WTC11 (cell line): ENCODE measurements around the gene C12orf56. TPM values are rescaled to one million over a fixed set of nuclear protein-coding genes. Genes with fewer than 3 reads are reported as not detected.

Experiments used
- ATAC-seq: fragments of 200-7000 bp; cut with Tn5 transposase; 2 replicates; pipeline ENCODE4 v1.10.0; 2021; ENCODE audit warnings: mild to moderate bottlenecking, moderate library complexity
- CTCF ChIA-PET: fragments of 300-600 bp; sonication (Branson Sonifier 250); formaldehyde crosslinking; loops from one replicate; lab custom pipeline; 2021; ENCODE audit warnings: antibody characterized with exemption; lab: Charles Lee
- POLR2A ChIA-PET: fragments of 350-600 bp; sonication (Branson Sonifier 250); formaldehyde crosslinking; loops from one replicate; lab custom pipeline; 2021; ENCODE audit warnings: antibody characterized with exemption; lab: Charles Lee
- DNase-seq: peaks from one replicate; pipeline ENCODE4 v3.0.0; 2021; ENCODE audit warnings: low spot score
- H3K27ac Mint-ChIP-seq: 2 replicates; pipeline ENCODE4 v1.8.0; 2021; ENCODE audit warnings: mixed read lengths
- H3K27me3 Mint-ChIP-seq: 2 replicates; pipeline ENCODE4 v1.8.0; 2021; ENCODE audit warnings: low read depth, mild to moderate bottlenecking, moderate library complexity, mixed read lengths
- H3K36me3 Mint-ChIP-seq: 2 replicates; pipeline ENCODE4 v1.8.0; 2021; ENCODE audit warnings: mixed read lengths
- H3K4me1 Mint-ChIP-seq: 2 replicates; pipeline ENCODE4 v1.8.0; 2022; ENCODE audit warnings: mixed read lengths
- H3K4me3 Mint-ChIP-seq: 2 replicates; pipeline ENCODE4 v1.8.0; 2021; ENCODE audit warnings: mild to moderate bottlenecking, moderate library complexity, mixed read lengths
- H3K9me3 Mint-ChIP-seq: 2 replicates; pipeline ENCODE4 v1.8.0; 2021; ENCODE audit warnings: mixed read lengths
- CREM ChIP-seq: sonication (generic); formaldehyde crosslinking; IDR thresholded peaks from 2 replicates; pipeline ENCODE4 v1.8.1; 2022; ENCODE audit warnings: mild to moderate bottlenecking, missing genetic modification reagents, moderate library complexity
- ESRRA ChIP-seq: sonication (generic); formaldehyde crosslinking; IDR thresholded peaks from 2 replicates; pipeline ENCODE4 v1.8.1; 2022; ENCODE audit warnings: mild to moderate bottlenecking, missing genetic modification reagents, borderline replicate concordance
- ETV6 ChIP-seq: sonication (generic); formaldehyde crosslinking; IDR thresholded peaks from 2 replicates; pipeline ENCODE4 v1.8.1; 2022; ENCODE audit warnings: mild to moderate bottlenecking, missing genetic modification reagents
- FOXJ3 ChIP-seq: sonication (generic); formaldehyde crosslinking; IDR thresholded peaks from 2 replicates; pipeline ENCODE4 v1.9.0; 2021; ENCODE audit warnings: missing genetic modification reagents, mild to moderate bottlenecking, borderline replicate concordance
- FOXP1 ChIP-seq: sonication (generic); formaldehyde crosslinking; IDR thresholded peaks from 2 replicates; pipeline ENCODE4 v1.8.0; 2022; ENCODE audit warnings: missing genetic modification reagents, mild to moderate bottlenecking, moderate library complexity, borderline replicate concordance
- HMGA2 ChIP-seq: fragments of 250-450 bp; sonication (Bioruptor Pico); IDR thresholded peaks from 2 replicates; pipeline ENCODE4 v1.4.0; 2021; ENCODE audit warnings: mild to moderate bottlenecking, moderate library complexity
- JAZF1 ChIP-seq: fragments of 250-450 bp; sonication (Bioruptor Pico); IDR thresholded peaks from 2 replicates; pipeline ENCODE4 v1.9.0; 2021; ENCODE audit warnings: moderate library complexity, mild to moderate bottlenecking, inconsistent platforms
- JUN ChIP-seq: sonication (generic); formaldehyde crosslinking; IDR thresholded peaks from 2 replicates; pipeline ENCODE4 v1.8.0; 2023; ENCODE audit warnings: mild to moderate bottlenecking, missing genetic modification reagents
- MXD4 ChIP-seq: fragments of 250-450 bp; sonication (Bioruptor Pico); IDR thresholded peaks from 2 replicates; pipeline ENCODE4 v1.8.0; 2021; ENCODE audit warnings: mild to moderate bottlenecking, moderate library complexity, borderline replicate concordance
- NFE2L1 ChIP-seq: sonication (generic); formaldehyde crosslinking; IDR thresholded peaks from 2 replicates; pipeline ENCODE4 v1.8.1; 2023; ENCODE audit warnings: missing genetic modification reagents
- NR1H2 ChIP-seq: sonication (generic); formaldehyde crosslinking; IDR thresholded peaks from 2 replicates; pipeline ENCODE4 v1.9.0; 2021; ENCODE audit warnings: mild to moderate bottlenecking, moderate library complexity, missing genetic modification reagents
- RELA ChIP-seq: sonication (generic); formaldehyde crosslinking; IDR thresholded peaks from 2 replicates; pipeline ENCODE4 v1.8.1; 2022; ENCODE audit warnings: missing genetic modification reagents, mild to moderate bottlenecking, borderline replicate concordance
- TCF7 ChIP-seq: sonication (generic); formaldehyde crosslinking; IDR thresholded peaks from 2 replicates; pipeline ENCODE4 v1.8.0; 2022; ENCODE audit warnings: mild to moderate bottlenecking, low read depth, missing genetic modification reagents, moderate library complexity
- TEAD4 ChIP-seq: sonication (generic); formaldehyde crosslinking; IDR thresholded peaks from 2 replicates; pipeline ENCODE4 v1.8.0; 2022; ENCODE audit warnings: mild to moderate bottlenecking, missing genetic modification reagents
- ZBTB21 ChIP-seq: sonication (generic); formaldehyde crosslinking; IDR thresholded peaks from 2 replicates; pipeline ENCODE4 v1.8.1; 2023; ENCODE audit warnings: mild to moderate bottlenecking, missing genetic modification reagents, borderline replicate concordance
- ZNF121 ChIP-seq: sonication (generic); formaldehyde crosslinking; IDR thresholded peaks from 2 replicates; pipeline ENCODE4 v1.8.0; 2023; ENCODE audit warnings: missing genetic modification reagents
- ZNF219 ChIP-seq: sonication (generic); formaldehyde crosslinking; IDR thresholded peaks from 2 replicates; pipeline ENCODE4 v1.8.0; 2023; ENCODE audit warnings: missing genetic modification reagents, mild to moderate bottlenecking, borderline replicate concordance
- ZNF263 ChIP-seq: sonication (generic); formaldehyde crosslinking; IDR thresholded peaks from 2 replicates; pipeline ENCODE4 v1.8.1; 2022; ENCODE audit warnings: low read depth, mild to moderate bottlenecking, moderate library complexity, missing genetic modification reagents
- ZNF671 ChIP-seq: fragments of 250-450 bp; sonication (Bioruptor Pico); IDR thresholded peaks from 2 replicates; pipeline ENCODE4 v1.8.0; 2021; ENCODE audit warnings: mild to moderate bottlenecking
- total RNA-seq: library from RNA; stranded (reverse); gene quantifications from 3 replicates; pipeline ENCODE4 v1.2.3, GENCODE V29; 2021
- TF ChIP-seq, protein P1 (sequence below): fragments of 200-600 bp; IDR thresholded peaks from 2 replicates; pipeline ENCODE4 v1.8.0; 2022; ENCODE audit warnings: antibody characterized with exemption
- TF ChIP-seq, protein P2 (sequence below): sonication (generic); formaldehyde crosslinking; IDR thresholded peaks from 2 replicates; pipeline ENCODE4 v1.8.1; 2022; ENCODE audit warnings: low read depth, mild to moderate bottlenecking, moderate library complexity, missing genetic modification reagents, borderline replicate concordance
- TF ChIP-seq, protein P3 (sequence below): sonication (generic); formaldehyde crosslinking; IDR thresholded peaks from 2 replicates; pipeline ENCODE4 v1.8.1; 2023; ENCODE audit warnings: mild to moderate bottlenecking, missing genetic modification reagents
- TF ChIP-seq, protein P4 (sequence below): fragments of 250-450 bp; sonication (Bioruptor Pico); IDR thresholded peaks from 2 replicates; pipeline ENCODE4 v1.9.0; 2021; ENCODE audit warnings: mild to moderate bottlenecking, borderline replicate concordance
- TF ChIP-seq, protein P5 (sequence below): fragments of 250-450 bp; sonication (Bioruptor Pico); IDR thresholded peaks from 2 replicates; pipeline ENCODE4 v1.9.0; 2021; ENCODE audit warnings: mild to moderate bottlenecking
- TF ChIP-seq, protein P6 (sequence below): sonication (generic); formaldehyde crosslinking; IDR thresholded peaks from 2 replicates; pipeline ENCODE4 v1.8.0; 2022; ENCODE audit warnings: mild to moderate bottlenecking, missing genetic modification reagents
- TF ChIP-seq, protein P7 (sequence below): sonication (generic); formaldehyde crosslinking; IDR thresholded peaks from 2 replicates; pipeline ENCODE4 v1.8.1; 2022; ENCODE audit warnings: mild to moderate bottlenecking, missing genetic modification reagents, moderate library complexity, borderline replicate concordance
- TF ChIP-seq, protein P8 (sequence below): sonication (generic); formaldehyde crosslinking; IDR thresholded peaks from 2 replicates; pipeline ENCODE4 v1.8.1; 2023; ENCODE audit warnings: mild to moderate bottlenecking, missing genetic modification reagents, moderate library complexity

Gene C12orf56
- total RNA-seq, 1 experiment from 2014 or later, result 2.5 TPM

DNA sequence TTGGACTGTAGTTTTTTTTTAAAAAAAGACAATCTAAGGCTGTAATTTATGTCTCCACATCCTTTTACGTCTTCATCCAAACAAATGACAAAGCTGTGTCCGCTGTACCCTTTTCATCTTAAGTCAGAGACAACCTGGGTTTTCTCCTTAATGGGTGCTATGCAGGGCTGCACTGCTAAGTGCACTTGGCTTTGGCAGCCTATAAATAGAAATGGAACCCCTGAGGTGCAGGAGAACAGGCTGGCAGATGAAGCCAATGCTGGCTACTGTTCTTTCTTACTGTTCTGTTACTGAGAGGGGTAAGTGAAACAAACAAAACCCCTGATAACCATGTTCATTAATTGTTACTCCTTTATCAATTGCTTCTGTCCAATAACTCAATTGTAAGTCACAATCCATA, 121.4 kb downstream of the C12orf56 start:
- no peak for DNase-seq
- no peak overlapping the region for H3K4me3 Mint-ChIP-seq
- H3K27me3 Mint-ChIP-seq, result no peaks in the 10 kb centered on the region
- peaks cover 6% of the 10 kb centered on the region for H3K4me1 Mint-ChIP-seq
- no peak overlapping the region for H3K27ac Mint-ChIP-seq
- TF ChIP-seq ZBTB21 (no peak), FOXJ3 (CRISPR knock-in tag) (no peak), ZNF121 (CRISPR knock-in tag) (no peak), ZNF263 (no peak), FOXP1 (CRISPR knock-in tag) (no peak), JUN (no peak), JAZF1 (CRISPR knock-in tag) (no peak), HMGA2 (no peak), ETV6 (no peak)
- TF ChIP-seq, protein P1, sequence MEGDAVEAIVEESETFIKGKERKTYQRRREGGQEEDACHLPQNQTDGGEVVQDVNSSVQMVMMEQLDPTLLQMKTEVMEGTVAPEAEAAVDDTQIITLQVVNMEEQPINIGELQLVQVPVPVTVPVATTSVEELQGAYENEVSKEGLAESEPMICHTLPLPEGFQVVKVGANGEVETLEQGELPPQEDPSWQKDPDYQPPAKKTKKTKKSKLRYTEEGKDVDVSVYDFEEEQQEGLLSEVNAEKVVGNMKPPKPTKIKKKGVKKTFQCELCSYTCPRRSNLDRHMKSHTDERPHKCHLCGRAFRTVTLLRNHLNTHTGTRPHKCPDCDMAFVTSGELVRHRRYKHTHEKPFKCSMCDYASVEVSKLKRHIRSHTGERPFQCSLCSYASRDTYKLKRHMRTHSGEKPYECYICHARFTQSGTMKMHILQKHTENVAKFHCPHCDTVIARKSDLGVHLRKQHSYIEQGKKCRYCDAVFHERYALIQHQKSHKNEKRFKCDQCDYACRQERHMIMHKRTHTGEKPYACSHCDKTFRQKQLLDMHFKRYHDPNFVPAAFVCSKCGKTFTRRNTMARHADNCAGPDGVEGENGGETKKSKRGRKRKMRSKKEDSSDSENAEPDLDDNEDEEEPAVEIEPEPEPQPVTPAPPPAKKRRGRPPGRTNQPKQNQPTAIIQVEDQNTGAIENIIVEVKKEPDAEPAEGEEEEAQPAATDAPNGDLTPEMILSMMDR, result no peak
- TF ChIP-seq, protein P2, sequence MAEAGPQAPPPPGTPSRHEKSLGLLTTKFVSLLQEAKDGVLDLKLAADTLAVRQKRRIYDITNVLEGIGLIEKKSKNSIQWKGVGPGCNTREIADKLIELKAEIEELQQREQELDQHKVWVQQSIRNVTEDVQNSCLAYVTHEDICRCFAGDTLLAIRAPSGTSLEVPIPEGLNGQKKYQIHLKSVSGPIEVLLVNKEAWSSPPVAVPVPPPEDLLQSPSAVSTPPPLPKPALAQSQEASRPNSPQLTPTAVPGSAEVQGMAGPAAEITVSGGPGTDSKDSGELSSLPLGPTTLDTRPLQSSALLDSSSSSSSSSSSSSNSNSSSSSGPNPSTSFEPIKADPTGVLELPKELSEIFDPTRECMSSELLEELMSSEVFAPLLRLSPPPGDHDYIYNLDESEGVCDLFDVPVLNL, result no peak
- H3K36me3 Mint-ChIP-seq, result no peaks in the 10 kb centered on the region
- H3K9me3 Mint-ChIP-seq, result no peaks in the 10 kb centered on the region
- ATAC-seq, result no peak
- ChIA-PET CTCF (no interaction called here), POLR2A (no interaction called here)

DNA sequence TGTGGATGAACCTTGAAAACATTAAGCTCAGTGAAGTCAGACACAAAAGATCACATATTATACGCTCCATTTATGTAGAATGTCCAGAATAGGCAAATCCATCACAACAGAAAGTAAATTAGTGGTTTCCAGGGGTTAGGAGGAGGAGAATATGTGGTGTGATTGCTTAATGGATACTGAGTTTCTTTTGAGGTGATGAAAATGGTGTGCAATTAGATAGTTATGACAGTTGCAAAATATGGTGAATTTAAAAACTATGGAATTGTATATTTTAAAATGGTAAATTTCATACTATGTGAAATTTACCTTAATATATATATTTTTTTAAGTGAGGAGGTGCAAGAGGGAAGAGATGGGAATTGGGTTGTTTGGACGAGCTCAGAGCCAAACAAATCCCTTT, 122.1 kb downstream of the C12orf56 start:
- Mint-ChIP-seq H3K4me3 (no peak overlapping the region), H3K27me3 (no peaks in the 10 kb centered on the region), H3K9me3 (no peaks in the 10 kb centered on the region), H3K4me1 (no peaks in the 10 kb centered on the region), H3K36me3 (no peaks in the 10 kb centered on the region), H3K27ac (no peak overlapping the region)
- CTCF ChIA-PET, result no interaction called here
- ATAC-seq, result no peak
- POLR2A ChIA-PET, result no interaction called here
- DNase-seq, result no peak
- TF ChIP-seq MXD4 (CRISPR knock-in tag), result no peak
- TF ChIP-seq NFE2L1 (CRISPR knock-in tag), result no peak
- TF ChIP-seq, protein P3, sequence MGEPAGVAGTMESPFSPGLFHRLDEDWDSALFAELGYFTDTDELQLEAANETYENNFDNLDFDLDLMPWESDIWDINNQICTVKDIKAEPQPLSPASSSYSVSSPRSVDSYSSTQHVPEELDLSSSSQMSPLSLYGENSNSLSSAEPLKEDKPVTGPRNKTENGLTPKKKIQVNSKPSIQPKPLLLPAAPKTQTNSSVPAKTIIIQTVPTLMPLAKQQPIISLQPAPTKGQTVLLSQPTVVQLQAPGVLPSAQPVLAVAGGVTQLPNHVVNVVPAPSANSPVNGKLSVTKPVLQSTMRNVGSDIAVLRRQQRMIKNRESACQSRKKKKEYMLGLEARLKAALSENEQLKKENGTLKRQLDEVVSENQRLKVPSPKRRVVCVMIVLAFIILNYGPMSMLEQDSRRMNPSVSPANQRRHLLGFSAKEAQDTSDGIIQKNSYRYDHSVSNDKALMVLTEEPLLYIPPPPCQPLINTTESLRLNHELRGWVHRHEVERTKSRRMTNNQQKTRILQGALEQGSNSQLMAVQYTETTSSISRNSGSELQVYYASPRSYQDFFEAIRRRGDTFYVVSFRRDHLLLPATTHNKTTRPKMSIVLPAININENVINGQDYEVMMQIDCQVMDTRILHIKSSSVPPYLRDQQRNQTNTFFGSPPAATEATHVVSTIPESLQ (CRISPR knock-in tag), result no peak
- no peak for TF ChIP-seq ESRRA (CRISPR knock-in tag)
- TF ChIP-seq NR1H2, result no peak
- TF ChIP-seq, protein P4, sequence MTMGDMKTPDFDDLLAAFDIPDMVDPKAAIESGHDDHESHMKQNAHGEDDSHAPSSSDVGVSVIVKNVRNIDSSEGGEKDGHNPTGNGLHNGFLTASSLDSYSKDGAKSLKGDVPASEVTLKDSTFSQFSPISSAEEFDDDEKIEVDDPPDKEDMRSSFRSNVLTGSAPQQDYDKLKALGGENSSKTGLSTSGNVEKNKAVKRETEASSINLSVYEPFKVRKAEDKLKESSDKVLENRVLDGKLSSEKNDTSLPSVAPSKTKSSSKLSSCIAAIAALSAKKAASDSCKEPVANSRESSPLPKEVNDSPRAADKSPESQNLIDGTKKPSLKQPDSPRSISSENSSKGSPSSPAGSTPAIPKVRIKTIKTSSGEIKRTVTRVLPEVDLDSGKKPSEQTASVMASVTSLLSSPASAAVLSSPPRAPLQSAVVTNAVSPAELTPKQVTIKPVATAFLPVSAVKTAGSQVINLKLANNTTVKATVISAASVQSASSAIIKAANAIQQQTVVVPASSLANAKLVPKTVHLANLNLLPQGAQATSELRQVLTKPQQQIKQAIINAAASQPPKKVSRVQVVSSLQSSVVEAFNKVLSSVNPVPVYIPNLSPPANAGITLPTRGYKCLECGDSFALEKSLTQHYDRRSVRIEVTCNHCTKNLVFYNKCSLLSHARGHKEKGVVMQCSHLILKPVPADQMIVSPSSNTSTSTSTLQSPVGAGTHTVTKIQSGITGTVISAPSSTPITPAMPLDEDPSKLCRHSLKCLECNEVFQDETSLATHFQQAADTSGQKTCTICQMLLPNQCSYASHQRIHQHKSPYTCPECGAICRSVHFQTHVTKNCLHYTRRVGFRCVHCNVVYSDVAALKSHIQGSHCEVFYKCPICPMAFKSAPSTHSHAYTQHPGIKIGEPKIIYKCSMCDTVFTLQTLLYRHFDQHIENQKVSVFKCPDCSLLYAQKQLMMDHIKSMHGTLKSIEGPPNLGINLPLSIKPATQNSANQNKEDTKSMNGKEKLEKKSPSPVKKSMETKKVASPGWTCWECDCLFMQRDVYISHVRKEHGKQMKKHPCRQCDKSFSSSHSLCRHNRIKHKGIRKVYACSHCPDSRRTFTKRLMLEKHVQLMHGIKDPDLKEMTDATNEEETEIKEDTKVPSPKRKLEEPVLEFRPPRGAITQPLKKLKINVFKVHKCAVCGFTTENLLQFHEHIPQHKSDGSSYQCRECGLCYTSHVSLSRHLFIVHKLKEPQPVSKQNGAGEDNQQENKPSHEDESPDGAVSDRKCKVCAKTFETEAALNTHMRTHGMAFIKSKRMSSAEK (CRISPR knock-in tag), result no peak
- TF ChIP-seq TCF7 (CRISPR knock-in tag), result no peak
- no peak for TF ChIP-seq TEAD4
- TF ChIP-seq, protein P5, sequence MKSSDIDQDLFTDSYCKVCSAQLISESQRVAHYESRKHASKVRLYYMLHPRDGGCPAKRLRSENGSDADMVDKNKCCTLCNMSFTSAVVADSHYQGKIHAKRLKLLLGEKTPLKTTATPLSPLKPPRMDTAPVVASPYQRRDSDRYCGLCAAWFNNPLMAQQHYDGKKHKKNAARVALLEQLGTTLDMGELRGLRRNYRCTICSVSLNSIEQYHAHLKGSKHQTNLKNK (CRISPR knock-in tag), result no peak
- TF ChIP-seq RELA (CRISPR knock-in tag), result no peak
- TF ChIP-seq, protein P6, sequence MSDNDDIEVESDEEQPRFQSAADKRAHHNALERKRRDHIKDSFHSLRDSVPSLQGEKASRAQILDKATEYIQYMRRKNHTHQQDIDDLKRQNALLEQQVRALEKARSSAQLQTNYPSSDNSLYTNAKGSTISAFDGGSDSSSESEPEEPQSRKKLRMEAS (CRISPR knock-in tag), result no peak
- TF ChIP-seq, protein P7, sequence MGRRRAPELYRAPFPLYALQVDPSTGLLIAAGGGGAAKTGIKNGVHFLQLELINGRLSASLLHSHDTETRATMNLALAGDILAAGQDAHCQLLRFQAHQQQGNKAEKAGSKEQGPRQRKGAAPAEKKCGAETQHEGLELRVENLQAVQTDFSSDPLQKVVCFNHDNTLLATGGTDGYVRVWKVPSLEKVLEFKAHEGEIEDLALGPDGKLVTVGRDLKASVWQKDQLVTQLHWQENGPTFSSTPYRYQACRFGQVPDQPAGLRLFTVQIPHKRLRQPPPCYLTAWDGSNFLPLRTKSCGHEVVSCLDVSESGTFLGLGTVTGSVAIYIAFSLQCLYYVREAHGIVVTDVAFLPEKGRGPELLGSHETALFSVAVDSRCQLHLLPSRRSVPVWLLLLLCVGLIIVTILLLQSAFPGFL, result no peak
- TF ChIP-seq, protein P8, sequence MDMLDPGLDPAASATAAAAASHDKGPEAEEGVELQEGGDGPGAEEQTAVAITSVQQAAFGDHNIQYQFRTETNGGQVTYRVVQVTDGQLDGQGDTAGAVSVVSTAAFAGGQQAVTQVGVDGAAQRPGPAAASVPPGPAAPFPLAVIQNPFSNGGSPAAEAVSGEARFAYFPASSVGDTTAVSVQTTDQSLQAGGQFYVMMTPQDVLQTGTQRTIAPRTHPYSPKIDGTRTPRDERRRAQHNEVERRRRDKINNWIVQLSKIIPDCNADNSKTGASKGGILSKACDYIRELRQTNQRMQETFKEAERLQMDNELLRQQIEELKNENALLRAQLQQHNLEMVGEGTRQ (CRISPR knock-in tag), result no peak
- TF ChIP-seq ZNF219, result no peak
- no peak for TF ChIP-seq ZNF671
- no peak for TF ChIP-seq CREM
